Ascending aorta (tissue), 2 donors: ENCODE results near the gene EXPH5. TPM values are rescaled to one million over a fixed set of nuclear protein-coding genes. Genes with fewer than 3 reads are reported as not detected.
"Not testable (repeated sequence)": the region's sequence is repeated elsewhere in the genome, so short reads cannot be mapped to it uniquely, and the experiment has no call there.

Source experiments
- DNase-seq, 2 donors: peaks; one replicate each; pipeline ENCODE4 v3.0.0-alpha.2; 2019; ENCODE audit warnings: low spot score in 2 of 2
- H3K27ac ChIP-seq, 2 donors: fragments of 200-600 bp; sonication (generic); one replicate each; pipeline ENCODE4 v1.5.1; 2016 to 2017; ENCODE audit warnings: mild to moderate bottlenecking in 1 of 2
- H3K27me3 ChIP-seq: fragments of 200-600 bp; sonication (generic); one replicate; pipeline ENCODE4 v1.5.1; 2017
- H3K36me3 ChIP-seq, 2 donors: fragments of 200-600 bp; sonication (generic); one replicate each; pipeline ENCODE4 v1.5.1; 2016
- H3K4me1 ChIP-seq, 2 donors: fragments of 200-600 bp; sonication (generic); one replicate each; pipeline ENCODE4 v1.5.1; 2016 to 2017; ENCODE audit warnings: mild to moderate bottlenecking in 1 of 2
- H3K4me3 ChIP-seq, 2 donors: fragments of 200-600 bp; sonication (generic); one replicate each; pipeline ENCODE4 v1.5.1; 2016 to 2017; ENCODE audit warnings: mild to moderate bottlenecking in 1 of 2
- H3K9me3 ChIP-seq, 2 donors: fragments of 200-600 bp; sonication (generic); one replicate each; pipeline ENCODE4 v1.5.1; 2016
- CTCF ChIP-seq, 3 experiments: fragments of 200-600 bp in 2 of 3; fragments of 450-650 bp in 1 of 3; sonication (generic) in 2 of 3; IDR thresholded peaks; one replicate each; pipeline ENCODE4 v1.5.1; 2016 to 2019; ENCODE audit warnings: antibody characterized with exemption in 3 of 3, mild to moderate bottlenecking in 1 of 3, moderate library complexity in 1 of 3
- intact Hi-C: fragments of 100-400 bp; cut with DNase I; formaldehyde crosslinking; loops from one replicate; pipeline ENCODE4 v1.15.1; 2023
- total RNA-seq: library from RNA; depleted of rRNA; stranded (reverse); fragments of >200 nt; gene quantifications from one replicate; pipeline ENCODE4 v1.1.0, GENCODE V29; 2016

Gene EXPH5
- total RNA-seq, 1 donor from 2014 or later: 1.1 TPM

DNA sequence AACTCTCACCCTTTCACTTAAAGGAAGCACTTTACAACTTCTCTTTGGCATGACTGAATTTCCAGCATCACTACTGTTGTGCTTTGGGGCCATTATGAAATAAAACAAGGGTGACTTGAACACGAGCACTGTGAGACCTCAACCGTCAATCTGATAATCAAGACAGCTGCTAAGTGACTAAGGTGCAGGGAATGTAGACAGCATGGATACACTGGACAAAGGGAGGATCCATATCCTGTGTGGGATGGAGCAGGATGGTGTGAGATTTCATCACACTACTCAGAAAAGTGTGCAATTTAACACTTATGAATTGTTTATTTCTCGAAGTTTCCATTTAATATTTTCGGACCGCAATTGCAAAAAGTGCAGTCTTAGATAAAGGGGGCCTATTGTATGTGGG is 16.1 kb upstream of the EXPH5 start:
- DNase-seq: no peak
- H3K36me3 ChIP-seq: no peaks in the 10 kb centered on the region
- H3K9me3 ChIP-seq: no peaks in the 10 kb centered on the region
- no peak for TF ChIP-seq CTCF (IDR thresholded peaks at IDR 0.05)
- intact Hi-C loops: no loop called here
- no peak overlapping the region for H3K4me3 ChIP-seq
- H3K4me1 ChIP-seq: no peaks in the 10 kb centered on the region
- H3K27ac ChIP-seq: no peak overlapping the region
- H3K27me3 ChIP-seq: no peaks in the 10 kb centered on the region

DNA sequence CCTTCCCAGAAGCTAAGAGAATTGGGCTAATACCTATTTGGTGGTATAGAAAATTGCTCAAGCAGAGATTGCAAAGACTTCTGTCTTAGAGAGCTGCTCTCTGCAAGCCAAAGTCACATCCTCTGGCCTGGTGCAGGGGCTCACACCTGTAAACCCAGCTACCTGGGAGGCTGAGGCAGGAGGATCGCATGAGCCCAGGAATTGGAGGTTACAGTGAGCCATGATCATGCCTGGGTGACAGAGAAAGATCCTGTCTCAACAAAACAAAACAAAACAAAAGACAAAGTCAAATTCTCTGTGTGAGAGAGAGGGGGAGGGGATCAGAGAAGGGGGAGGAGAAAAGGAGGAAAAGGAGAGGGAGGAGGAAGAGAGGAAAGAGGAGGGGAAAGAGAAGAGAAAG is 15.0 kb upstream of the EXPH5 start:
- Histone ChIP-seq H3K9me3 (no peaks in the 10 kb centered on the region), H3K27ac (no peak overlapping the region), H3K4me3 (no peak overlapping the region), H3K27me3 (no peaks in the 10 kb centered on the region), H3K4me1 (no peaks in the 10 kb centered on the region), H3K36me3 (no peaks in the 10 kb centered on the region)
- no peak for DNase-seq
- no peak for TF ChIP-seq CTCF (IDR thresholded peaks at IDR 0.05)
- intact Hi-C loops: no loop called here

GRCh38 chr11:108606495-108607160 is 13.1 kb upstream of the EXPH5 start:
- no peaks in the 10 kb centered on the region for H3K36me3 ChIP-seq
- intact Hi-C loops: no loop called here
- no peaks in the 10 kb centered on the region for H3K27me3 ChIP-seq
- no peak overlapping the region for H3K27ac ChIP-seq
- no peak for TF ChIP-seq CTCF (IDR thresholded peaks at IDR 0.05)
- no peak overlapping the region for H3K4me3 ChIP-seq
- no peaks in the 10 kb centered on the region for H3K4me1 ChIP-seq
- DNase-seq: no peak
- no peaks in the 10 kb centered on the region for H3K9me3 ChIP-seq

- no peaks in the 10 kb centered on the region for H3K4me1 ChIP-seq
- TF ChIP-seq CTCF (IDR thresholded peaks at IDR 0.05): no peak
- no peaks in the 10 kb centered on the region for H3K36me3 ChIP-seq
- no peak for DNase-seq
- H3K4me3 ChIP-seq: no peak overlapping the region
- no peaks in the 10 kb centered on the region for H3K27me3 ChIP-seq
- intact Hi-C loops: no loop called here
- H3K27ac ChIP-seq: no peak overlapping the region
- H3K9me3 ChIP-seq: no peaks in the 10 kb centered on the region
Observed at GRCh38 chr11:108606070-108606469, 12.5 kb upstream of the EXPH5 start.

GRCh38 chr11:108602818-108603217 is 9.2 kb upstream of the EXPH5 start:
- intact Hi-C loops, H3K9me3 ChIP-seq, H3K36me3 ChIP-seq, DNase-seq, H3K27me3 ChIP-seq, H3K4me1 ChIP-seq, H3K27ac ChIP-seq, H3K4me3 ChIP-seq: not testable (repeated sequence)

GRCh38 chr11:108601150-108601549 is 7.6 kb upstream of the EXPH5 start:
- DNase-seq: no peak
- no peak for TF ChIP-seq CTCF (IDR thresholded peaks at IDR 0.05)
- H3K9me3 ChIP-seq: no peaks in the 10 kb centered on the region
- no peak overlapping the region for H3K4me3 ChIP-seq
- H3K36me3 ChIP-seq: no peaks in the 10 kb centered on the region
- H3K4me1 ChIP-seq: no peaks in the 10 kb centered on the region
- no peak overlapping the region for H3K27ac ChIP-seq
- no peaks in the 10 kb centered on the region for H3K27me3 ChIP-seq
- intact Hi-C loops: no loop called here
